Ramos (cell line): Measurements from ENCODE around the gene SCT.

Experiments used
- in situ Hi-C: fragments of 300-500 bp; cut with MboI; formaldehyde crosslinking; loops from one replicate; pipeline ENCODE4 v1.14.3; 2022; ENCODE audit warnings: low sequenced_read_pairs; ENCODE audit not compliant: unreplicated experiment

Gene SCT

GRCh38 chr11:645536-645935 lies 18.6 kb upstream of the SCT start:
- in situ Hi-C loops: no loop called here

GRCh38 chr11:643849-644738 lies 17.1 kb upstream of the SCT start:
- in situ Hi-C loops: no loop called here

GRCh38 chr11:643366-643765 lies 16.4 kb upstream of the SCT start:
- in situ Hi-C loops: no loop called here

GRCh38 chr11:641806-642370 lies 14.9 kb upstream of the SCT start:
- in situ Hi-C loops: no loop called here

- in situ Hi-C loops: no loop called here
These were observed 13.2 kb upstream of the SCT start for GRCh38 chr11:640021-640706.

GRCh38 chr11:639332-639955 lies 12.5 kb upstream of the SCT start:
- in situ Hi-C loops: no loop called here

GRCh38 chr11:638631-639331 lies 11.8 kb upstream of the SCT start:
- in situ Hi-C loops: no loop called here

- in situ Hi-C loops: no loop called here
These were observed 10.9 kb upstream of the SCT start for GRCh38 chr11:637593-638521.

GRCh38 chr11:637333-637592 lies 10.3 kb upstream of the SCT start:
- in situ Hi-C loops: no loop called here

GRCh38 chr11:636511-637332 lies 9.7 kb upstream of the SCT start, which contains the start of gene DRD4:
DRD4 (plus strand) TSS chr11:637269; CDS start chr11:637305, 36 bp downstream.
- in situ Hi-C loops: no loop called here

GRCh38 chr11:635945-636510 lies 9.0 kb upstream of the SCT start:
- in situ Hi-C loops: no loop called here

- in situ Hi-C loops: no loop called here
These were observed 3.9 kb upstream of the SCT start for GRCh38 chr11:630871-631270.

GRCh38 chr11:629237-629583 lies 2.2 kb upstream of the SCT start:
- in situ Hi-C loops: no loop called here

GRCh38 chr11:628056-628455 lies 1.1 kb upstream of the SCT start:
- in situ Hi-C loops: no loop called here

GRCh38 chr11:627308-627576 lies 261 bp upstream of the SCT start:
- in situ Hi-C loops: no loop called here

- in situ Hi-C loops: no loop called here
These were observed 1.2 kb downstream of the SCT start for GRCh38 chr11:625636-626268.

- in situ Hi-C loops: no loop called here
These were observed 2.0 kb downstream of the SCT start, which contains the start of gene CDHR5 for GRCh38 chr11:624705-625635. CDHR5 (minus strand) TSS chr11:624955; CDS start chr11:624902, 53 bp downstream.
